ENCODE measurements around the gene FNDC4.
"Not testable (repeated sequence)": the region's sequence is repeated elsewhere in the genome, so short reads cannot be mapped to it uniquely, and the experiment has no call there.

The FNDC4 gene

GRCh38 chr2:27494944-27495554, at the start of gene FNDC4:
TSS of gene FNDC4 (minus strand) at chr2:27495200. CDS start at chr2:27494679, 521 bp downstream.
- DNase-seq, result peak in 1 of 2 experiments; percentile 10

GRCh38 chr2:27544143-27544821, 49.3 kb upstream of the FNDC4 start:
- DNase-seq, result no peak

- not testable (repeated sequence) for DNase-seq
Measured at GRCh38 chr2:27539649-27540048, 44.6 kb upstream of the FNDC4 start.

- DNase-seq, result not testable (repeated sequence)
Measured at GRCh38 chr2:27538839-27539450, 43.9 kb upstream of the FNDC4 start.

GRCh38 chr2:27537287-27537686, 42.3 kb upstream of the FNDC4 start:
- no peak for DNase-seq

DNA sequence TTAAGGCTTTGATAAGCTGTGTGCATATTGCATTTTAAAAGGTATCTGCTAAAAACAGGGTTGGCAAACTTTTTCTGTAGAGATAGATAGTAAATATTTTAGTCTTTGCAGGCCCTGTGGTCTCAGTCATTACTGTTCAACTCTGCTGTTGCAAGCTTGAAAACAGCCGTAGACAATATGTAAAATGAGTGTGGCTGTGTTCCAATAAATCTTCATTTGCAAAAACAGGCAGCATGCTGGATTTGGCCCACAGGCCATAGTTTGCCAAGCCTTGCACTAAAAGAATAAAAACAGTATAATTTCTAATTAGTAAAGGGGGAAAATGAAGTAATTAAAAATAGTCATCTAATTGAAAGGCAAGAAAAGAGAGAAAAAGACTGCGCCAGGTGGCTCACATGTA, 37.0 kb upstream of the FNDC4 start:
- DNase-seq, result no peak

GRCh38 chr2:27527182-27527581, 32.2 kb upstream of the FNDC4 start:
- no peak for DNase-seq

GRCh38 chr2:27522400-27522945, 27.5 kb upstream of the FNDC4 start:
- no peak for DNase-seq

DNA sequence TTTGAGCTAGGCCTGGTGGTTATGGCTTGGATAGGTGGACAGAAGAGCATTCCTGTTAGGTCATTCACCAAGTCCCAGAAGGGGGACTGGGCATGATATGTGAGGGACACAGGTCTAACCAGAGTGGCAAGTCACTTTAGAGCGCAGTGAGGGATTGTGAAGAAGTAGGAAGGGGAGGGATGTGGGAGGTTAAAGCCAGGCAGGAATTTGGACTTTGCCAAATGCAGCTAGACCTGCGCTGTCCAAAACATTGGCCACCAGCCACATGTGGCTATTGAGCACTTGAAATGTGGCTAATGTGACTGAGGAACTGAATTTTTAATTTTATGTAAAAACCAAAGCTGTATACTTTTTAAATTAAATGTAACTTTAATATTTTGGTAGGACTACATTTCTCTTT, 25.3 kb upstream of the FNDC4 start:
- no peak for DNase-seq

GRCh38 chr2:27518782-27519113, 23.7 kb upstream of the FNDC4 start:
- no peak for DNase-seq

- no peak for DNase-seq
Measured at GRCh38 chr2:27518113-27518781, 23.2 kb upstream of the FNDC4 start.

DNA sequence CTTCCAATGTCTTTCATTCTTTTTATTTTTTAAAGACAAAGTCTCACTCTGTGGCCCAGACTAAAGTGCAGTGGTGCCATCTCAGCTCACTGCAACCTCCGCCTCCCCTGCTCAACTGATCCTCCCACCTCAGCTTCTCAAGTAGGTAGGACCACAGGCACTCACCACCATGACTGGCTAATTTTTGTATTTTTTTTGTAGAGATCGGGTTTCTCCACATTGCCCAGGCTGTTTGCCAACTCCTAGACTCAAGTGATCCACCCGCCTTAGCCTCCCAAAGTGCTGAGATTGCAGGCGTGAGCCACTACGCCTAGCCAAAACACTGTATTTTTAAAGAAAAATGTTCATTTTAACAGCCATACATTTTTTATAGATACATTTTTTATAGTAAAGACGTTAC, 14.3 kb upstream of the FNDC4 start:
- DNase-seq, result no peak

GRCh38 chr2:27507293-27507692, 12.3 kb upstream of the FNDC4 start:
- DNase-seq, result no peak

DNA sequence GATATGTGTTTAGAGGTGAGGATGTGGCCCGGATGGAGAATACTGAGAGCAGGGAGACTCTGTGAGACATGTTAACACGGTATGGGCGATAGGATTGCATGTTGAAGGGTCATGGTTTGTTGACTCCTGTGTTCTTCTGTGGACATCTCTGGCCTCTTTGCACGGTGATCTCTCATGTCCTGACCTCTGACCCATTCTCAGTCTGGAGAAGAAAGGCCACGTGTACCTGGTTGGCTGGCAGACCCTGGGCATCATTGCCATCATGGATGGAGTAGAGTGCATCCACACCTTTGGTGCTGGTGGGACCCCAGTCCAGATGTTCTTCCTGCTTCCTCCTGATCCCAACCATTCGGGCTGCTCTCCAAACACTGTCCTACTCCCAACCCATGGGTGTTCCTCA, 11.6 kb upstream of the FNDC4 start:
- DNase-seq, result no peak

DNA sequence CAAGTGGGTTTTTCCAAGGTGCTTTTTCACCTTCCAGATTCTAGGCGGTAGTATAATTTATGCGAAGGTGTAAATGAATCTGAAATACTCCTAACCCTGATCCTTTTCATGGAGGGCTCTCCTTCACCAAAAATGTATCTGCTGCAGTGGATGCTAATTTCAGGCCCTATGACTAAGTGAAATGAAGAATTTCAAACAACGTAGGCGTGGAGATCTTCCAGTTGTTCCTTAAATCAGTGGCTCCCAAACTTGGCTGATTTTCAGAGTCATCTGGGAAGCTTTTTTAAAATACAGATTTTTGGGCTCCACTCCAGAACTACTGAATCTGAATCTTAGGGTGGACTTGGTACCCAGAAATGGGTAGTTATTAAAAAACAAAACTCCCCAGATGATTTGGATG, 7.1 kb upstream of the FNDC4 start:
- no peak for DNase-seq

DNA sequence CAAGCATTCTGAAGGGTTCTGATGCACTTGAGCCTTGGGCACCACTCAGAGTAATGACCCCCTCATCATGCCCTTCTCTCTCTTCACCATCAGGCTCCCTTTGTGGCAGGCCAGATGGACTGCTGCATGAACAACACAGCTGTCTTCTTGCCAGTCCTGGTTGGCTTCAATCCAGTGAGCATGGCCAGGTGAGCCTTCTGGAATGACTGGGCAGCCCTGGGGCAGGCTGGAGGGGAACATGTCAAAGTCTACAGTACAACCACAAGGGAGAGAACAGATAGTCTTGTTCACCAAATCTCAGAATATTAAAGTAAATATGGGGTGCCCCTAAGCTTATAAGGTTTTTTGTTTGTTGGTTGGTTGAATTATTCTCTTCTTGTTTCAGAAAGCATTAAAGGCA, 6.0 kb upstream of the FNDC4 start:
- DNase-seq, result no peak

- DNase-seq, result no peak
Measured at GRCh38 chr2:27498975-27499374, 4.0 kb upstream of the FNDC4 start.

GRCh38 chr2:27497288-27497627, 2.3 kb upstream of the FNDC4 start:
- no peak for DNase-seq

GRCh38 chr2:27496357-27497287, 1.6 kb upstream of the FNDC4 start, which contains the start of gene GCKR:
TSS of gene GCKR (plus strand) at chr2:27496839. CDS start at chr2:27496905, 66 bp downstream.
- DNase-seq, result no peak

GRCh38 chr2:27495840-27496356, 898 bp upstream of the FNDC4 start:
- DNase-seq, result no peak

GRCh38 chr2:27494284-27494943, 586 bp downstream of the FNDC4 start:
- no peak for DNase-seq

DNA sequence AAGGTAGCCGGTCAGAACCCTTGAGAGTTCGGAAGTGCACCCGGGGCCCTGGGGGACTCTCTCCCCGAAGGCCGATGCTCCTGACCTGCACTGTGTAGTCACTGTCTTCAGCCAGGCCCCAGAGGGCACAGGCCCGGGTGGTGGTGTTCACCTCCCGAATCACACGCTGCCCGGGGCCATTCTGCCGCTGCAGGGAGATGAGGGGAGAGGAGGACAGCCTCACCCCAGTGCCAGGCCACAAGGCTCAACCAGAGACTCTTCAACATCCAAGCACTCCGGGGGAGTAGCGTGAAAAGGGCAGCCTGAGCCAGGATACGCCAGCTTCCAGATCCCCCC, 1.1 kb downstream of the FNDC4 start:
- no peak for DNase-seq
